ENCODE results near the gene MEIG1.
"Not testable (repeated sequence)": the region's sequence is repeated elsewhere in the genome, so short reads cannot be mapped to it uniquely, and the experiment has no call there.

The MEIG1 gene

GRCh38 chr10:14959221-14960057 is at the start of gene MEIG1:
MEIG1 (plus strand) TSS chr10:14959388; CDS start chr10:14966469, 7,081 bp downstream.
- FAIRE-seq (no peak), DNase-seq (ENCODE audit: insufficient read length, low spot score) (peak; percentile 95)

- no peak for FAIRE-seq
These were observed 48.2 kb upstream of the MEIG1 start for GRCh38 chr10:14910953-14911352.

GRCh38 chr10:14911801-14912200 is 47.4 kb upstream of the MEIG1 start:
- FAIRE-seq: no peak
- no peak for DNase-seq (ENCODE audit: insufficient read length, low spot score)

More at GRCh38 chr10:14910953-14911352, 48.2 kb upstream of the MEIG1 start:
- no peak for DNase-seq (ENCODE audit: insufficient read length, low spot score)

- DNase-seq (ENCODE audit: insufficient read length, low spot score) (no peak), FAIRE-seq (no peak)
These were observed 42.6 kb upstream of the MEIG1 start for GRCh38 chr10:14916600-14916999.

GRCh38 chr10:14917827-14918226 is 41.4 kb upstream of the MEIG1 start:
- FAIRE-seq: no peak

GRCh38 chr10:14918964-14919363 is 40.2 kb upstream of the MEIG1 start:
- DNase-seq (ENCODE audit: insufficient read length, low spot score) (no peak), FAIRE-seq (no peak)

More at GRCh38 chr10:14917827-14918226, 41.4 kb upstream of the MEIG1 start:
- no peak for DNase-seq (ENCODE audit: insufficient read length, low spot score)

- DNase-seq (ENCODE audit: insufficient read length, low spot score) (no peak), FAIRE-seq (no peak)
These were observed 35.2 kb upstream of the MEIG1 start for GRCh38 chr10:14924013-14924412.

- FAIRE-seq (no peak), DNase-seq (ENCODE audit: insufficient read length, low spot score) (no peak)
These were observed 33.9 kb upstream of the MEIG1 start for GRCh38 chr10:14925268-14925667.

GRCh38 chr10:14926061-14926470 is 33.1 kb upstream of the MEIG1 start:
- no peak for DNase-seq (ENCODE audit: insufficient read length, low spot score)
- FAIRE-seq: no peak

GRCh38 chr10:14926722-14927416 is 32.3 kb upstream of the MEIG1 start:
- FAIRE-seq (no peak), DNase-seq (ENCODE audit: insufficient read length, low spot score) (no peak)

- DNase-seq (ENCODE audit: insufficient read length, low spot score) (no peak), FAIRE-seq (no peak)
These were observed 28.6 kb upstream of the MEIG1 start for GRCh38 chr10:14930610-14931009.

GRCh38 chr10:14936584-14936983 is 22.6 kb upstream of the MEIG1 start:
- DNase-seq (ENCODE audit: insufficient read length, low spot score): no peak
- FAIRE-seq: no peak

- DNase-seq (ENCODE audit: insufficient read length, low spot score); FAIRE-seq: not testable (repeated sequence)
These were observed 20.2 kb upstream of the MEIG1 start for GRCh38 chr10:14938971-14939370.

- not testable (repeated sequence) for DNase-seq (ENCODE audit: insufficient read length, low spot score)
- peak; percentile 91 for FAIRE-seq
These were observed 16.8 kb upstream of the MEIG1 start for GRCh38 chr10:14942147-14942949.

- FAIRE-seq; DNase-seq (ENCODE audit: insufficient read length, low spot score): not testable (repeated sequence)
These were observed 16.2 kb upstream of the MEIG1 start for GRCh38 chr10:14942950-14943338.

- DNase-seq (ENCODE audit: insufficient read length, low spot score): no peak
- no peak for FAIRE-seq
These were observed 14.1 kb upstream of the MEIG1 start for GRCh38 chr10:14945108-14945507.

- no peak for DNase-seq (ENCODE audit: insufficient read length, low spot score)
- no peak for FAIRE-seq
These were observed 11.9 kb upstream of the MEIG1 start for GRCh38 chr10:14947268-14947667.

- DNase-seq (ENCODE audit: insufficient read length, low spot score) (no peak), FAIRE-seq (no peak)
These were observed 9.9 kb upstream of the MEIG1 start for GRCh38 chr10:14949291-14949690.

GRCh38 chr10:14952851-14953423 is 6.3 kb upstream of the MEIG1 start:
- FAIRE-seq (no peak), DNase-seq (ENCODE audit: insufficient read length, low spot score) (no peak)

- FAIRE-seq (no peak), DNase-seq (ENCODE audit: insufficient read length, low spot score) (peak; percentile 37)
These were observed 5.7 kb upstream of the MEIG1 start for GRCh38 chr10:14953424-14954000.
